HFFc6 (cell line): ENCODE measurements around the gene EXOC3. TPM values are rescaled to one million over a fixed set of nuclear protein-coding genes. Genes with fewer than 3 reads are reported as not detected.

Experiments used
- DNase-seq: peaks from one replicate; pipeline ENCODE4 v3.0.0-alpha.2; 2018
- H3K27ac Mint-ChIP-seq: 2 replicates; pipeline ENCODE4 v1.8.0; 2020; ENCODE audit warnings: mild to moderate bottlenecking, mixed read lengths
- H3K27me3 Mint-ChIP-seq: 2 replicates; pipeline ENCODE4 v1.8.0; 2021; ENCODE audit warnings: mild to moderate bottlenecking, moderate library complexity, mixed read lengths; ENCODE audit not compliant: insufficient read depth
- H3K36me3 Mint-ChIP-seq: 2 replicates; pipeline ENCODE4 v1.8.0; 2021; ENCODE audit warnings: low read depth, mixed read lengths
- H3K4me1 Mint-ChIP-seq: 2 replicates; pipeline ENCODE4 v1.8.0; 2020; ENCODE audit warnings: low read depth, mixed read lengths
- H3K4me3 Mint-ChIP-seq: 2 replicates; pipeline ENCODE4 v1.8.0; 2020; ENCODE audit warnings: mild to moderate bottlenecking, moderate library complexity, mixed read lengths
- H3K9me3 Mint-ChIP-seq: 2 replicates; pipeline ENCODE4 v1.8.0; 2020; ENCODE audit warnings: mild to moderate bottlenecking, mixed read lengths
- CTCF ChIP-seq: fragments of 200-600 bp; sonication (generic); IDR thresholded peaks from 2 replicates; pipeline ENCODE4 v1.5.0; 2021; ENCODE audit warnings: antibody characterized with exemption, mild to moderate bottlenecking
- total RNA-seq, 6 experiments: library from RNA; stranded (reverse); fragmentation: NEBNext Ultra II Directional; extraction: Animal tissue kit (Norgen Biotek cat#: 25700); gene quantifications; 2 replicates in 1 of 6; 3 replicates in 5 of 6; pipeline ENCODE4 v1.2.3, GENCODE V29; 2021

Gene EXOC3
- total RNA-seq, 6 experiments from 2014 or later: 46.8 to 54.1 (median 50.3) TPM

GRCh38 chr5:492314-492893, 49.4 kb downstream of the EXOC3 start:
- Mint-ChIP-seq H3K4me3 (no peak overlapping the region), H3K4me1 (no peaks in the 10 kb centered on the region), H3K9me3 (no peaks in the 10 kb centered on the region), H3K36me3 (no peaks in the 10 kb centered on the region), H3K27ac (no peak overlapping the region), H3K27me3 (peaks cover 19% of the 10 kb centered on the region)
- no peak for DNase-seq
- TF ChIP-seq CTCF: no peak

DNA sequence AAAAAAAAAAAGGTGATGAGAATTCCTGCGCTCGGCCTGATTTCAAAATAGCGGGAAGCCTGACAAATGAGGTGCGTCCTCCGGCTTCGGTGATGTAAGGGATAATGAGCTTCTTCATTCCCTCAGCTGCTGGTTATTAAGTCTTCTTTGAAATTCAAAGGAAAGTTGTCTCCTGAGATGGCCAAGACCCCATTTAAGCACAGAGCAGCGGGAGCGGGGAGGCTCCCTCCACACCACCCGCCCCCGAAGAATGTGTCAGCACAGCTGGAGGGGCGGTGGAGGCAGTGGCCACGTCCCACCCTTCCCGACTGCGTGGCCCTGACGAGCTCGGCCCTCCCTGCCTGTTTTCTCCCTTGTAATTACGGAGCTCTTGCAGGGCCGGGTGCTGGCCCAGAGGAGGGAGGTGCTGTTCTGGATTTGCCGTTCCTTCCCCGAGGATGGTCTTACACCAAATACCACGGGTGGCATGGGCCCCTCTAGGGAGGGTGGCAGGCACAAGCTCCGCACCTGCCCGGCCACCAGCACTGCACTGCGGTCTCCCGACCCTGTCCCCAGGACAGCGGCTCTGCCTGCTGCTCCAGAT, 50.2 kb downstream of the EXOC3 start:
- TF ChIP-seq CTCF: no peak
- no peaks in the 10 kb centered on the region for H3K9me3 Mint-ChIP-seq
- H3K27me3 Mint-ChIP-seq: peaks cover 20% of the 10 kb centered on the region
- no peak for DNase-seq
- H3K36me3 Mint-ChIP-seq: no peaks in the 10 kb centered on the region
- H3K27ac Mint-ChIP-seq: no peak overlapping the region
- no peak overlapping the region for H3K4me3 Mint-ChIP-seq
- no peaks in the 10 kb centered on the region for H3K4me1 Mint-ChIP-seq

- H3K27me3 Mint-ChIP-seq: peaks cover 21% of the 10 kb centered on the region
- H3K4me1 Mint-ChIP-seq: no peaks in the 10 kb centered on the region
- H3K9me3 Mint-ChIP-seq: no peaks in the 10 kb centered on the region
- H3K36me3 Mint-ChIP-seq: no peaks in the 10 kb centered on the region
- DNase-seq: no peak
- H3K27ac Mint-ChIP-seq: no peak overlapping the region
- no peak for TF ChIP-seq CTCF
- no peak overlapping the region for H3K4me3 Mint-ChIP-seq
Observed at GRCh38 chr5:493758-494157, 50.8 kb downstream of the EXOC3 start.

GRCh38 chr5:494667-495255, 51.8 kb downstream of the EXOC3 start:
- Mint-ChIP-seq H3K4me1 (no peaks in the 10 kb centered on the region), H3K27me3 (peaks cover 22% of the 10 kb centered on the region), H3K27ac (no peak overlapping the region)

GRCh38 chr5:496028-496427, 53.1 kb downstream of the EXOC3 start:
- DNase-seq: no peak
- Mint-ChIP-seq H3K4me1 (no peaks in the 10 kb centered on the region), H3K9me3 (no peaks in the 10 kb centered on the region), H3K27ac (no peak overlapping the region), H3K36me3 (no peaks in the 10 kb centered on the region), H3K27me3 (peaks cover 20% of the 10 kb centered on the region), H3K4me3 (no peak overlapping the region)
- no peak for TF ChIP-seq CTCF

More at GRCh38 chr5:494667-495255, 51.8 kb downstream of the EXOC3 start:
- Mint-ChIP-seq H3K4me3 (no peak overlapping the region), H3K9me3 (no peaks in the 10 kb centered on the region), H3K36me3 (no peaks in the 10 kb centered on the region)
- no peak for DNase-seq
- no peak for TF ChIP-seq CTCF
